ENCODE results near the gene CDH23. TPM values are rescaled to one million over a fixed set of nuclear protein-coding genes. Genes with fewer than 3 reads are reported as not detected.

The CDH23 gene
- polyA plus RNA-seq, 2 of the 4 experiments (the other 2 are of a cell fraction): 1.1 to 2.3 TPM

- Histone ChIP-seq H3K4me3 (no peak overlapping the region), H3K4me2 (no peak overlapping the region), H3K27ac (no peak overlapping the region), H3K9me3 (no peaks in the 10 kb centered on the region), H3K4me1 (no peaks in the 10 kb centered on the region)
- CTCF ChIA-PET: interaction anchor here (0.8 to 47.4 kb wide), 9 partner anchors 12 to 506 kb away, joined by 3 to 977 read pairs (median 7); partner anchors contain the start of gene SLC29A3
- WGBS (ENCODE audit: missing lambda C conversion rate): 56% methylated on average over 6 of the region's 10 CpGs
- DNase-seq (ENCODE audit: low read depth in 1 of 2, low spot score in 1 of 2) (no peak), FAIRE-seq (no peak), ATAC-seq (no peak)
- POLR2A ChIA-PET: no interaction called here
- TF ChIP-seq MAFK (IDR thresholded peaks at IDR 0.05; ENCODE audit: partially characterized antibody) (no peak), TP53 (CRISPR knock-in tag; IDR thresholded peaks at IDR 0.05) (no peak), HES2 (IDR thresholded peaks at IDR 0.05) (no peak), HEYL (CRISPR knock-in tag; IDR thresholded peaks at IDR 0.05) (no peak)
These were observed 6.3 kb upstream of the CDH23 start for GRCh38 chr10:71390461-71390835.

GRCh38 chr10:71390921-71391690 is 5.6 kb upstream of the CDH23 start:
- H3K4me1 ChIP-seq: no peaks in the 10 kb centered on the region
- H3K27ac ChIP-seq: no peak overlapping the region
- ChIA-PET POLR2A (no interaction called here), CTCF (interaction anchor here (0.8 to 47.4 kb wide), 7 partner anchors 13 to 318 kb away, joined by 3 to 977 read pairs (median 18); partner anchors contain the start of gene SLC29A3)
- no peak overlapping the region for H3K4me2 ChIP-seq
- ATAC-seq: no peak
- TF ChIP-seq JUN (IDR thresholded peaks at IDR 0.05) (no peak), REST (IDR thresholded peaks at IDR 0.05) (no peak), ZC3H11A (IDR thresholded peaks at IDR 0.05) (no peak), CBX8 (IDR thresholded peaks at IDR 0.05) (no peak), ELK1 (IDR thresholded peaks at IDR 0.05; ENCODE audit: low read depth, low read length) (no peak), E2F6 (IDR thresholded peaks at IDR 0.05; ENCODE audit: borderline replicate concordance, low read depth) (no peak), RCOR1 (IDR thresholded peaks at IDR 0.05; ENCODE audit: low read depth, low read length) (no peak), EHMT2 (IDR thresholded peaks at IDR 0.05; ENCODE audit: low read depth) (no peak), MYC (IDR thresholded peaks at IDR 0.05; ENCODE audit: borderline replicate concordance, low read length) (no peak), MAZ (IDR thresholded peaks at IDR 0.05; ENCODE audit: borderline replicate concordance, low read depth, low read length) (no peak), MAX (IDR thresholded peaks at IDR 0.05) (no peak), HOXB13 (CRISPR knock-in tag; IDR thresholded peaks at IDR 0.05; ENCODE audit: low read depth) (no peak), RFX5 (IDR thresholded peaks at IDR 0.05) (no peak), HMGXB4 (CRISPR knock-in tag; IDR thresholded peaks at IDR 0.05; ENCODE audit: borderline replicate concordance) (no peak), HEYL (CRISPR knock-in tag; IDR thresholded peaks at IDR 0.05) (no peak), RARB (CRISPR knock-in tag; IDR thresholded peaks at IDR 0.05) (no peak), PBX3 (IDR thresholded peaks at IDR 0.05) (no peak)
- DNase-seq (ENCODE audit: low read depth in 1 of 2, low spot score in 1 of 2): no peak
- 61% methylated on average over 3 of the region's 3 CpGs for WGBS (ENCODE audit: missing lambda C conversion rate)
- no peaks in the 10 kb centered on the region for H3K9me3 ChIP-seq
- H3K4me3 ChIP-seq: no peak overlapping the region
- no peak for FAIRE-seq

Measured in A549 (cell line).